K562 (cell line): Measurements from ENCODE around the gene ZFX. TPM values are rescaled to one million over a fixed set of nuclear protein-coding genes. Genes with fewer than 3 reads are reported as not detected.
A peak's percentile ranks its signal among the peaks of the same experiment; 100 is the strongest.

Source experiments
- ATAC-seq: fragments of 200-7000 bp; cut with Tn5 transposase; 3 replicates; pipeline ENCODE4 v1.9.1; 2020; ENCODE audit warnings: moderate library complexity
- BruUV-seq: library from RNA; stranded (reverse); fragments of 400-500 nt; replicated peaks from 2 replicates; lab custom pipeline; 2021; lab: Mats Ljungman, UMichigan
- CTCF ChIA-PET: fragments of 300-600 bp; formaldehyde crosslinking; extraction: SDS; loops from one replicate; lab custom pipeline; 2021; ENCODE audit warnings: low intra/inter-chr PET ratio; lab: Yijun Ruan, JAX
- POLR2A ChIA-PET: fragments of 300-600, 350-650 bp; sonication (Branson Sonifier 250); formaldehyde crosslinking; extraction: SDS; loops from one replicate; lab custom pipeline; 2021; ENCODE audit warnings: antibody characterized with exemption, inconsistent platforms; lab: Yijun Ruan, JAX
- DNase-seq, 4 experiments: peaks; one replicate each; pipeline versions ENCODE4 v3.0.0 to v3.0.0-alpha.2; 2011 to 2018; ENCODE audit warnings: low spot score in 3 of 4, mixed read lengths in 3 of 4; ENCODE audit errors: extremely low read depth in 1 of 4
- FAIRE-seq: peaks from 2 replicates; lab custom pipeline; 2011; peaks lifted over from hg19 to GRCh38; lab: Jason Lieb, UNC
- H2AFZ ChIP-seq: 2 replicates; pipeline ENCODE4 v1.6.0; 2011; ENCODE audit warnings: low read depth, low read length, control low read depth, inconsistent platforms
- H3K27ac ChIP-seq: fragments of 200-600 bp; 3 replicates; pipeline ENCODE4 v1.8.0; 2011; ENCODE audit warnings: low read depth, mild to moderate bottlenecking, control low read depth, inconsistent platforms, low read length, moderate library complexity, mixed read lengths; ENCODE audit errors: extremely low read depth
- H3K27me3 ChIP-seq, 2 experiments: fragments of 300-600 bp in 1 of 2; 2 replicates in 1 of 2; 3 replicates in 1 of 2; pipeline versions ENCODE4 v1.6.0 to v1.8.0; 2011; ENCODE audit warnings: inconsistent platforms in 2 of 2, low read length in 2 of 2, mild to moderate bottlenecking in 1 of 2, mixed read lengths in 1 of 2, moderate library complexity in 1 of 2; ENCODE audit not compliant: control insufficient read depth in 2 of 2, insufficient read depth in 2 of 2
- H3K36me3 ChIP-seq: fragments of 300-600 bp; 3 replicates; pipeline ENCODE4 v1.8.0; 2011; ENCODE audit warnings: mild to moderate bottlenecking, low read length, inconsistent platforms; ENCODE audit not compliant: control insufficient read depth, insufficient read depth
- H3K4me1 ChIP-seq, 2 experiments: fragments of 200-600 bp in 1 of 2; replicated peaks in 1 of 2; 2 replicates in 1 of 2; 3 replicates in 1 of 2; pipeline versions ENCODE4 v1.5.1 to v1.8.0; 2011; ENCODE audit warnings: inconsistent platforms in 2 of 2, low read length in 2 of 2, mild to moderate bottlenecking in 1 of 2, mixed read lengths in 1 of 2, moderate library complexity in 1 of 2; ENCODE audit not compliant: control insufficient read depth in 2 of 2, insufficient read depth in 2 of 2
- H3K4me2 ChIP-seq: 2 replicates; pipeline ENCODE4 v1.6.1; 2011; ENCODE audit warnings: low read length, control low read depth, inconsistent platforms, mixed read lengths; ENCODE audit not compliant: insufficient read depth
- H3K4me3 ChIP-seq: fragments of 200-600 bp; sonication (generic), shearing (Covaris generic); 2 replicates; pipeline ENCODE4 v1.5.1; 2016; ENCODE audit warnings: control low read depth, inconsistent platforms
- H3K79me2 ChIP-seq: fragments of 200-600 bp; 3 replicates; pipeline ENCODE4 v1.8.0; 2011; ENCODE audit warnings: low read length, inconsistent platforms; ENCODE audit not compliant: control insufficient read depth, insufficient read depth
- H3K9ac ChIP-seq, 2 experiments: 2 replicates each; pipeline versions ENCODE4 v1.6.0 to v1.6.1; 2011; ENCODE audit warnings: low read depth in 2 of 2, low read length in 2 of 2, control low read depth in 1 of 2, inconsistent platforms in 1 of 2, mild to moderate bottlenecking in 1 of 2, mixed read lengths in 1 of 2; ENCODE audit not compliant: insufficient read depth in 1 of 2
- H3K9me1 ChIP-seq: one replicate; pipeline ENCODE4 v1.6.0; 2011; ENCODE audit warnings: inconsistent platforms, mild to moderate bottlenecking, low read length, moderate library complexity; ENCODE audit not compliant: control insufficient read depth, insufficient read depth
- H3K9me3 ChIP-seq: replicated peaks from 2 replicates; pipeline ENCODE4 v1.5.1; 2011; ENCODE audit warnings: low read depth, low read length, inconsistent platforms; ENCODE audit not compliant: control insufficient read depth, insufficient read depth
- H4K20me1 ChIP-seq: replicated peaks from 2 replicates; pipeline ENCODE4 v1.6.1; 2011; ENCODE audit warnings: low read length, inconsistent platforms, mixed read lengths; ENCODE audit not compliant: control insufficient read depth, insufficient read depth
- C11orf30 ChIP-seq: fragments of 450-650 bp; IDR thresholded peaks from 2 replicates; pipeline ENCODE4 v1.6.1; 2016; ENCODE audit warnings: low read depth, mild to moderate bottlenecking
- HCFC1 ChIP-seq: IDR thresholded peaks from 2 replicates; pipeline ENCODE4 v1.6.1; 2012; ENCODE audit warnings: low read depth, low read length, improper control_type of control experiment
- MAFF ChIP-seq: IDR thresholded peaks from 2 replicates; pipeline ENCODE4 v1.6.1; 2012; ENCODE audit warnings: low read length, improper control_type of control experiment
- MAFG ChIP-seq: fragments of 450-650 bp; conservative IDR thresholded peaks from 2 replicates; pipeline ENCODE4 v1.6.1; 2016; ENCODE audit warnings: missing genetic modification characterization, missing compliant biosample characterization
- MIER1 ChIP-seq: fragments of 450-650 bp; IDR thresholded peaks from 2 replicates; pipeline ENCODE4 v1.6.1; 2016; ENCODE audit warnings: antibody characterized with exemption, mild to moderate bottlenecking, low read depth
- PHTF2 ChIP-seq: fragments of 250-450 bp; sonication (Bioruptor Pico); IDR thresholded peaks from 2 replicates; pipeline ENCODE4 v1.5.0; 2021; ENCODE audit warnings: mild to moderate bottlenecking
- PYGO2 ChIP-seq: fragments of 450-650 bp; IDR thresholded peaks from 2 replicates; pipeline ENCODE4 v1.6.1; 2016; ENCODE audit warnings: mild to moderate bottlenecking, missing genetic modification characterization, moderate library complexity, missing compliant biosample characterization
- RBM25 ChIP-seq: fragments of 200-400 bp; formaldehyde crosslinking; IDR thresholded peaks from 2 replicates; pipeline ENCODE4 v1.6.1; 2018; ENCODE audit warnings: low read length, low read depth, moderate library complexity; ENCODE audit not compliant: severe bottlenecking
- ZBTB7A ChIP-seq: IDR thresholded peaks from 2 replicates; pipeline ENCODE4 v1.6.1; 2011; ENCODE audit warnings: low read depth, mild to moderate bottlenecking, low read length, moderate library complexity, borderline replicate concordance; ENCODE audit not compliant: control insufficient read depth
- ZNF146 ChIP-seq: IDR thresholded peaks from one replicate; pipeline ENCODE4 v1.6.1; 2018; ENCODE audit warnings: missing compliant biosample characterization; ENCODE audit not compliant: unreplicated experiment
- ZNF316 ChIP-seq: fragments of 450-650 bp; IDR thresholded peaks from 2 replicates; pipeline ENCODE4 v1.6.1; 2016
- ZNF77 ChIP-seq: fragments of 250-450 bp; sonication (Bioruptor Pico); IDR thresholded peaks from 2 replicates; pipeline ENCODE4 v1.5.0; 2020
- WGBS: fragments of 100-300 bp; shearing (Covaris generic); methylation state at CpG from one replicate; pipeline ENCODE4 v1.1.6; 2016; ENCODE audit warnings: low coverage, mixed read lengths; ENCODE audit not compliant: insufficient coverage; ENCODE audit errors: missing lambda C conversion rate; 5-methylcytosine and 5-hydroxymethylcytosine counted together
- in situ Hi-C: fragments of 300-500 bp; cut with MboI; formaldehyde crosslinking; loops from 4 replicates; pipeline ENCODE4 v1.15.0; 2018; ENCODE audit warnings: inconsistent platforms, mixed read lengths
- intact Hi-C: fragments of 100-400 bp; cut with micrococcal nuclease; formaldehyde crosslinking; loops from 2 replicates; pipeline ENCODE4 v1.14.2; 2022
- polyA plus RNA-seq, 8 experiments: library from polyadenylated mRNA; depleted of rRNA in 4 of 8; stranded (reverse) in 5 of 8; unstranded in 3 of 8; fragments of >200 nt; fragmentation: Nextera tagmentation in 2 of 8; fragmentation: Illumina TruSeq in 1 of 8; extraction: Ambion mirVana in 2 of 8; extraction: Trizol in 1 of 8; gene quantifications; 2 replicates each; pipeline versions ENCODE4 v1.2.1 to v1.2.3, GENCODE V29; 2011 to 2014; ENCODE audit warnings: inconsistent platforms in 1 of 8, missing spikeins in 1 of 8
- total RNA-seq, 7 experiments: library from RNA; depleted of rRNA in 6 of 7; stranded (reverse); fragments of >200 nt in 6 of 7; fragmentation: Illumina TruSeq in 2 of 7; extraction: Trizol in 2 of 7; gene quantifications; 2 replicates each; pipeline versions ENCODE4 v1.2.1 to v1.2.3, GENCODE V29; 2011 to 2021; ENCODE audit warnings: low replicate concordance in 1 of 7

ZFX gene
- total and polyA plus RNA-seq, 9 of the 15 experiments (the other 6 are each of a cell fraction or from before 2014, with no cell fraction given): 5.3 to 25.2 (median 11.4) TPM

- Histone ChIP-seq H3K4me3 (no peak overlapping the region), H4K20me1 (no peaks in the 10 kb centered on the region), H3K27me3 (no peaks in the 10 kb centered on the region), H3K36me3 (no peaks in the 10 kb centered on the region), H3K4me2 (no peak overlapping the region), H3K9me3 (0 out of 2 replicates have a peak, but pooled peaks cover 2% of the 10 kb centered on the region), H3K9ac (no peak overlapping the region), H2AFZ (no peak overlapping the region), H3K27ac (no peak overlapping the region), H3K4me1 (no peaks in the 10 kb centered on the region), H3K9me1 (no peaks in the 10 kb centered on the region), H3K79me2 (no peaks in the 10 kb centered on the region)
- no peak for ATAC-seq
- WGBS: 45% methylated on average over 5 of the region's 5 CpGs
- BruUV-seq: no TSS peak
- FAIRE-seq: no peak
- CTCF ChIA-PET: interaction anchor here (0.6 kb wide), 1 partner anchor 72 kb away, joined by 5 read pairs; no protein-coding TSS in a partner anchor
- no peak for DNase-seq
- in situ Hi-C loops: no loop called here
- intact Hi-C loops: no loop called here
- TF ChIP-seq MAFF: peak; percentile 37; the same call in 1 of the 2 replicates
- TF ChIP-seq C11orf30: peak; percentile 44; the same call in 1 of the 2 replicates
- no peak for TF ChIP-seq PHTF2 (CRISPR knock-in tag)
- peak; percentile 70 for TF ChIP-seq ZNF316
- 0 out of 2 replicates have a peak, but pooled peaks have one; percentile 31 for TF ChIP-seq MAFG (tag)
- TF ChIP-seq HCFC1: no peak
- TF ChIP-seq ZBTB7A: no peak
- POLR2A ChIA-PET: no interaction called here
Measured at GRCh38 chrX:24221872-24222271, 72.3 kb downstream of the ZFX start.

- Histone ChIP-seq H3K9me3 (0 out of 2 replicates have a peak, but pooled peaks cover 2% of the 10 kb centered on the region), H3K4me1 (peaks cover 8 to 13% of the 10 kb centered on the region in 2 experiments; a peak in 4 of 5 replicates), H3K79me2 (no peaks in the 10 kb centered on the region), H3K27ac (no peak overlapping the region), H3K9ac (no peak overlapping the region), H3K4me2 (no peak overlapping the region), H3K9me1 (no peaks in the 10 kb centered on the region), H3K4me3 (no peak overlapping the region), H2AFZ (no peak overlapping the region), H3K27me3 (no peaks in the 10 kb centered on the region), H4K20me1 (no peaks in the 10 kb centered on the region), H3K36me3 (no peaks in the 10 kb centered on the region)
- BruUV-seq: no TSS peak
- in situ Hi-C loops (no loop called here), intact Hi-C loops (no loop called here)
- POLR2A ChIA-PET: no interaction called here
- CTCF ChIA-PET: no interaction called here
- no peak for TF ChIP-seq ZNF77 (CRISPR knock-in tag)
- TF ChIP-seq ZNF146 (CRISPR knock-in tag): peak; percentile 63
- TF ChIP-seq RBM25: peak; percentile 52
- no peak for TF ChIP-seq MIER1
- TF ChIP-seq ZNF316: peak; percentile 10; the same call in 1 of the 2 replicates
- TF ChIP-seq PYGO2 (tag): no peak
- no peak for DNase-seq
- no peak for FAIRE-seq
- no peak for ATAC-seq
Measured at GRCh38 chrX:24225265-24225664, 75.7 kb downstream of the ZFX start.
